T follicular helper cell (primary cell): ENCODE data around the gene FRAS1.
"Not testable (repeated sequence)": the region's sequence is repeated elsewhere in the genome, so short reads cannot be mapped to it uniquely, and the experiment has no call there.

Source experiments
- DNase-seq: peaks from one replicate; pipeline ENCODE4 v3.0.0-alpha.2; 2020; ENCODE audit warnings: low read depth

FRAS1 gene

GRCh38 chr4:78213218-78213617 is 156.1 kb downstream of the FRAS1 start:
- no peak for DNase-seq

DNA sequence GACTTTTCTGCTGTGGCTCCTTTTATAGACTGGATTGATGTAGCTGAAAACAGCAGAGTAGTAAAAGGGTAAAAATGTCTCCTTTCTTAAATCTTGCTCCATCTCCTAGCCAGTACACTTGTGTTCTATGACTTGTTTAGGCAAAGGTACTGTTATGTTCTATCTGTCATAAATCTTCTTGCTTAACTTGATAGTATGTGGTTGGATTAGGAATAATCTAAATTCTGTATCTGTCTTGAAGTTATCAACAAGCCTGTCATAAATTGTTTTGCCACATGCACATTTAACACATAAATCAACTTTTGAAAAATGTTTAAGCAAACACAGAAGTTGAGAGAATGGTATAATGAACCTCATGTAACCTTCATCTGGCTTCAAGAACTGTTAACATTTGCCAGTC is 157.0 kb downstream of the FRAS1 start:
- DNase-seq: no peak

GRCh38 chr4:78217557-78217956 is 160.4 kb downstream of the FRAS1 start:
- no peak for DNase-seq

GRCh38 chr4:78218260-78218659 is 161.1 kb downstream of the FRAS1 start:
- no peak for DNase-seq

- no peak for DNase-seq
Observed at GRCh38 chr4:78219825-78220224, 162.7 kb downstream of the FRAS1 start.

GRCh38 chr4:78220283-78220682 is 163.2 kb downstream of the FRAS1 start:
- DNase-seq: no peak

- DNase-seq: no peak
Observed at GRCh38 chr4:78222575-78223186, 165.6 kb downstream of the FRAS1 start.

DNA sequence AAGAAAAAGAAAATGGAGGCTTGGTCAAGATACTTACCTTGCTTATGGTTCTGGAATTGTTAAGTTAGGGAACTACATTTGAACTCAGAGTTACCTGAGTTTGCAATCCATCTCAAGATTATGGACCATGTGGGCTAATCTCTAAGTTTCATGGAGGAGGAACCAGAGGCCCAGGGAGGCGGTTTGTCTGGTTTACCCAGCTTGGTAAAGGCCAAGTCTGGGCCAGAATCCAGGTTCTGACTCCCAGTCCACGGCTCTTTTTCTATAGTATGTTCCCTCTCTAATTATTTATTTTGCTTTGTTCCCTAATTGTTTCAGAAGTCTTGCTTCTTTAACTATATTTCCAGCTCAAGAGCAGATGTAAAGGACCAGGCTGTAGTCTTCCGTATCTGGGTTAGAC is 168.1 kb downstream of the FRAS1 start:
- DNase-seq: no peak

DNA sequence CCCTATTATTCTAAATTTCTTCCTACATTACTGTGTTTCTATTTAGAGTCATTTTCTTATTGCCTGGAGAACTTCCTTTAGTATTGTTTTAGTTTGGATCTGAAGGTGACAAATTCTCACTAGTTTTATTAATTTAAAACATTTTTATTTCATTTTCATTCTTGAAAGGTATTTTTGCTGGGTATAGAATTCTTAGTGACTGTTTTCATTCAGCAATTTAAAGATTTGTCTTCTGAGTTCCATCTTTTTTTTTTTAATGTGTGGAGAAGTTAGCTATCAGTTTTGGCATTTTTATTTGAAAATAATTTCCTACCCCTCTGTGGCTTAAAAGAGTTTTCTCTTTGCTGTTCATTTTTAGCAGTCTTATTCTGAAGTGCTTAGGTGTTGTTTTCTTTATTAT is 169.2 kb downstream of the FRAS1 start:
- DNase-seq: no peak

GRCh38 chr4:78227411-78228057 is 170.4 kb downstream of the FRAS1 start:
- no peak for DNase-seq

GRCh38 chr4:78235800-78236199 is 178.7 kb downstream of the FRAS1 start:
- DNase-seq: no peak

- DNase-seq: no peak
Observed at GRCh38 chr4:78237360-78237759, 180.2 kb downstream of the FRAS1 start.

GRCh38 chr4:78242071-78242470 is 184.9 kb downstream of the FRAS1 start:
- no peak for DNase-seq

- DNase-seq: no peak
Observed at GRCh38 chr4:78244705-78245485, 187.8 kb downstream of the FRAS1 start.

- no peak for DNase-seq
Observed at GRCh38 chr4:78247536-78248285, 190.6 kb downstream of the FRAS1 start.

DNA sequence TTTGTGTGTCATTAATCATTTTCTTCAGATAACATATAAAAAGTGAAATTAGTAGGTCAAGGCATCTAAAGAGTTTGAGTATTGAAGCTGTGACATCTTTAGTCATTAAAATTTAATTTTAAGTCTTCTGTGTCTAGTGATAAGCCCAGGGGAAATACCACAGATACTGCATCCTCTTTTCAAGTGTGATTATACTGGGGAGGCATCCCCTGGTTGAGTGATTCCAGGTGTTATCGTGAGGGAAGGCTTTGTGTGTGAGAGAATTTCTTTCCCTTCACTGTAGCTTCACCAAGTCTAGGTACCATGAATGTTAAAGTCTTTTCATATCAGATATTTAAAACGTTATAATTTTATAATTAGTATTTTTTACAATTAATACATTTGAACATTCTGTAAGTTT is 193.4 kb downstream of the FRAS1 start:
- no peak for DNase-seq

GRCh38 chr4:78252773-78253172 is 195.7 kb downstream of the FRAS1 start:
- not testable (repeated sequence) for DNase-seq

DNA sequence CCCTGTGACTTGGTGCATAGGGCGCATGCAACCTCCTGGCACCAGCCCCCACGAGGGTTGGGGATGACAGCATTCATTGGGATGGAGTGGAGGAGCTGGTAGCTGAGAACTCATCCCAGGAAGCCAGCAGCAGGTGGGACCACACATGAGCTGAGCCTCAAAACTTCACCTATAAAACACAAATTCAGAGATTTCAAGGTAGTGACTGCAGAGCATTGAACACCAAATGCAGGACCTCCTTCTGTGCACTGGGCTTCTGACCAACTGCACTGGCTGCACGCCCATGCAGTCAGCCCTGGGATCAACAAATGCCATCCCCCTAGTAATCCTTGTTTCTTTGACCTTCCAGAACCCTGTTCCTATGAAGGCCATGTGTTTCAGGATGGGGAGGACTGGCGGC is 197.8 kb downstream of the FRAS1 start:
- no peak for DNase-seq

DNA sequence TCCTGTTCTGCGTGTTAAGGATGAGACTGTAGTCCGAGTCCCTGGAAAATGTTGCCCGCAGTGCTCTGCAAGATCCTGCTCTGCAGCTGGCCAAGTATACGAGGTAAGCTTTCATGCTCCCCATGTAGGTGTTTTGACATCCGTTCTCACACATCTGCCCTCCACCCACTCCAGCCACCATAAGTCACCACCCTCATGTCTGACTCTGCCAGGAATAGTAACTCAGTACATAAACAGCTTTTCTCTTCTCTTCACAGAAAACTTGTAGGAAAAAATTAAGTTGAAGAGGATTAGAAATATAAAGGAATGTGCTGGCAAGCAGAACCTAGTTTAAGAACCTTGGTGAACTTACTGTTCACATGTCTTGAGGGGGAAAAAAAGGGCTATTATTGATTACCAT is 207.9 kb downstream of the FRAS1 start:
- DNase-seq: no peak

- no peak for DNase-seq
Observed at GRCh38 chr4:78267790-78268189, 210.7 kb downstream of the FRAS1 start.

DNA sequence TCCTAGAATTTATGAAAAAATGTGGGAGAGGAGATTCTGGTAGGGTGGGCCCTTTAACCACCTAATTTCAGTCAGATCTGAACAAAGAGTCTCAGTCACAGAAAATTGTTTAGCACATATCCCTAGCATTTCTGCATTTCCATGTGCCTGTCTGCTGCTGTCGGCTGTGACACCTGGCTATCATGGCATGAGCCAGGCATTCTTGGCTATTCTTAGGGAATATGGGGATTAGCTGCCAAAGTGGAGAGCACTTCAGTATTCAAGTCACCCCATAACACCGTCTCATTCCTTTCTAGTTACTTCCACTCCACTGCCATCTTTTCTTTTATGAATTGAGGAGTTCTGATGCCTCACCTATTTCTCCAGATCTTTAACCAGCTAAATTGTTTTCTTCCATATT is 211.5 kb downstream of the FRAS1 start:
- no peak for DNase-seq

DNA sequence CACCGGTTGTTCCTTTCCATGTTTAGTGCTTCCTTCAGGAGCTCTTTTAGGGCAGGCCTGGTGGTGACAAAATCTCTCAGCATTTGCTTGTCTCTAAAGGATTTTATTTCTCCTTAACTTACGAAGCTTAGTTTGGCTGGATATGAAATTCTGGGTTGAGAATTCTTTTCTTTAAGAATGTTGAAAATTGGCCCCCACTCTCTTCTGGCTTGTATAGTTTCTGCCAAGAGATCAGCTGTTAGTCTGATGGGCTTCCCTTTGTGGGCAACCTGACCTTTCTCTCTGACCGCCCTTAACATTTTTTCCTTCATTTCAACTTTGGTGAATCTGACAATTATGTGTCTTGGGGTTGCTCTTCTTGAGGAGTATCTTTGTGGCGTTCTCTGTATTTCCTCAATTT is 218.3 kb downstream of the FRAS1 start:
- not testable (repeated sequence) for DNase-seq

DNA sequence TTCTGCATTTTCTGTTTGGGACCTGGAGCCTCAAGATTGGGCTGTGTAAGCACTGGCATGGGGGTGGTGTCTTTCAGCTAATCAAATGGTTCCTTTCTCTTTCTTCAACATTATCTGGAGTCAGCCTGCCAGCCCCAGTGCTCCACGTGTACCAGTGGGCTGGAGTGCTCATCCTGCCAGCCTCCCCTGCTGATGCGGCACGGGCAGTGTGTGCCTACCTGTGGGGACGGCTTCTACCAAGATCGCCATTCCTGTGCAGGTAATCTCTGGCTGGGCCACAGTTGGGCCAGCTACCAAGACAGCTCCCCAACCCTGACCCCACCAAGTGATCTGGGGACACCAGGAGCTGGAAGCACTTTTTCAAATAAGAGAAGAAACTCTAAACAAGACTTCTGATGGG is 229.2 kb downstream of the FRAS1 start:
- DNase-seq: no peak
